OCI-LY7 (cell line): Measurements from ENCODE around the gene CHML. TPM values are rescaled to one million over a fixed set of nuclear protein-coding genes. Genes with fewer than 3 reads are reported as not detected.

Experiments
- BruUV-seq: library from RNA; stranded (reverse); fragments of 400-500 nt; replicated peaks from 2 replicates; lab custom pipeline; 2021; lab: Mats Ljungman, UMichigan
- CTCF ChIA-PET: fragments of 300-600 bp; sonication (Branson Sonifier 250); formaldehyde crosslinking; loops from one replicate; lab custom pipeline; 2022; ENCODE audit warnings: antibody characterized with exemption; ENCODE audit not compliant: unreplicated experiment; lab: Charles Lee
- POLR2A ChIA-PET: fragments of 300-600 bp; sonication (Branson Sonifier 250); formaldehyde crosslinking; loops from one replicate; lab custom pipeline; 2022; ENCODE audit warnings: antibody characterized with exemption; lab: Charles Lee
- DNase-seq: peaks from one replicate; pipeline ENCODE4 v3.0.0-alpha.2; 2015; ENCODE audit warnings: low spot score
- H2AFZ ChIP-seq: fragments of 200-600 bp; sonication (generic), shearing (Covaris generic); 2 replicates; pipeline ENCODE4 v1.6.1; 2014; ENCODE audit warnings: mild to moderate bottlenecking, antibody characterized with exemption, low read length, moderate library complexity
- H3K27ac ChIP-seq: fragments of 200-600 bp; sonication (generic); 2 replicates; pipeline ENCODE4 v1.5.1; 2014; ENCODE audit warnings: mixed run types, low read depth, mild to moderate bottlenecking, moderate library complexity, low read length, inconsistent platforms; ENCODE audit not compliant: poor library complexity, severe bottlenecking
- H3K36me3 ChIP-seq: fragments of 200-600 bp; sonication (generic); 2 replicates; pipeline ENCODE4 v1.6.1; 2014; ENCODE audit warnings: mild to moderate bottlenecking, antibody characterized with exemption, low read length, moderate library complexity, mixed read lengths; ENCODE audit not compliant: insufficient read depth
- H3K4me1 ChIP-seq: fragments of 200-600 bp; sonication (generic); 2 replicates; pipeline ENCODE4 v1.5.1; 2014; ENCODE audit warnings: mild to moderate bottlenecking, low read length; ENCODE audit not compliant: insufficient read depth, poor library complexity, severe bottlenecking
- H3K4me2 ChIP-seq: fragments of 200-600 bp; sonication (generic); 2 replicates; pipeline ENCODE4 v1.6.1; 2014; ENCODE audit warnings: mild to moderate bottlenecking, low read length
- H3K4me3 ChIP-seq: fragments of 200-600 bp; sonication (generic); 2 replicates; pipeline ENCODE4 v1.5.1; 2014; ENCODE audit warnings: mild to moderate bottlenecking, low read depth, low read length; ENCODE audit not compliant: poor library complexity, severe bottlenecking
- H3K79me2 ChIP-seq: fragments of 200-600 bp; sonication (generic); 2 replicates; pipeline ENCODE4 v1.6.1; 2016; ENCODE audit warnings: low read depth, mild to moderate bottlenecking, low read length, moderate library complexity, mixed read lengths; ENCODE audit not compliant: insufficient read depth
- H3K9me2 ChIP-seq: fragments of 200-600 bp; sonication (generic); 2 replicates; pipeline ENCODE4 v1.6.1; 2016; ENCODE audit warnings: mild to moderate bottlenecking, low read length, mixed read lengths; ENCODE audit not compliant: insufficient read depth
- H3K9me3 ChIP-seq: fragments of 200-600 bp; sonication (generic); 2 replicates; pipeline ENCODE4 v1.6.1; 2014; ENCODE audit warnings: mild to moderate bottlenecking, mixed run types, low read length, mixed read lengths
- H4K20me1 ChIP-seq: fragments of 200-600 bp; sonication (generic); 2 replicates; pipeline ENCODE4 v1.6.1; 2014; ENCODE audit warnings: mild to moderate bottlenecking, antibody characterized with exemption, low read length, moderate library complexity, mixed read lengths; ENCODE audit not compliant: insufficient read depth
- EZH2phosphoT487 ChIP-seq: fragments of 200-600 bp; sonication (generic); IDR thresholded peaks from 2 replicates; pipeline ENCODE4 v1.6.1; 2018; ENCODE audit warnings: low read depth, borderline replicate concordance, mild to moderate bottlenecking, mixed run types, antibody characterized with exemption, low read length, moderate library complexity, mixed read lengths
- intact Hi-C: fragments of 100-400 bp; cut with micrococcal nuclease; formaldehyde crosslinking; loops from one replicate; pipeline ENCODE4 v1.10.0; 2022; ENCODE audit not compliant: unreplicated experiment
- total RNA-seq, 2 experiments: library from RNA; depleted of rRNA in 1 of 2; stranded (reverse); fragments of >200 nt in 1 of 2; shearing (Covaris generic) in 1 of 2; gene quantifications; 2 replicates each; pipeline ENCODE4 v1.2.3, GENCODE V29; 2014 to 2022
- TF ChIP-seq, protein P1 (sequence below): fragments of 200-600 bp; sonication (generic); conservative IDR thresholded peaks from 2 replicates; pipeline ENCODE4 v1.5.1; 2014; ENCODE audit warnings: mild to moderate bottlenecking, antibody characterized with exemption, low read length, moderate library complexity, mixed read lengths

CHML gene
- total RNA-seq, 2 experiments from 2014 or later: 10.7 to 22.6 TPM

DNA sequence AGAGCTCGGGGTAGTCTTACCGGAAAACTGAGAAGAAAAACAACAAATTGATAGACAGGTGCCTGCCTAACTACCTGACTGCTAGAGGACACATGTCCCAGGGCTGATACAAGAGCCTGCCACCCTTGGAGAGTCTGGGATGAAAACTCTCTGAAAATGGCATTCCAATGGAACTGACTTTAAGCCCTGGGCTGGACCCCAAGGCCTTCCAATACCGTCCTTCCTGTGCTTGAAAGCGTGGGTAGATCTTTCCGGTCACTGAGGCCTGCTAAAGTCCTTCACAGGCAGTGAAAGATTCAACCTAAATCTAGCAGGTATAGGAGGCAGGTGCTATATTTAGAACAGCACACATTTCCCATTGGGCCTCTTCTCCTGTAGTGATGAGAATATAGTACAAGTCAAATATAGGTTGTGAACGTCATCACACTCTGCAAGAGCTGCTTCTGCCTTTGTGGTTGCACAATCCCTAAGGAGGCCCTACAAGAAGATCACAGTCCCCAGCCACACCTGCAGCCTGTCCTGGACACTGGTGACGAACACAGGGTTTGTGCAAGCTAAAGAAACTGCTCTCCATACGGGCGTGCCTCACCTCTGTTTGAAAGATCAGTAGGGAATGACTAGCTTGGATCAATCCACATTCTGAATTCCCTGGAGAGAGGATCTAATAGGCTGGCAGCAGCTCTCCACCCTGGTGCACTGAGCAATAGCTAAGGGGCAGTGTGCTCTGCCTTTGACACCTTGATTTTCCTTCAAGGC is 876 bp upstream of the CHML start:
- peaks cover 16% of the 10 kb centered on the region; the same call in 1 of the 2 replicates for H3K79me2 ChIP-seq
- H3K4me2 ChIP-seq: peak overlapping the region; percentile 67
- H3K9me3 ChIP-seq: no peaks in the 10 kb centered on the region
- H4K20me1 ChIP-seq: no peaks in the 10 kb centered on the region
- peaks cover 28% of the 10 kb centered on the region for H3K4me1 ChIP-seq
- TF ChIP-seq EZH2phosphoT487: no peak
- TF ChIP-seq, protein P1, sequence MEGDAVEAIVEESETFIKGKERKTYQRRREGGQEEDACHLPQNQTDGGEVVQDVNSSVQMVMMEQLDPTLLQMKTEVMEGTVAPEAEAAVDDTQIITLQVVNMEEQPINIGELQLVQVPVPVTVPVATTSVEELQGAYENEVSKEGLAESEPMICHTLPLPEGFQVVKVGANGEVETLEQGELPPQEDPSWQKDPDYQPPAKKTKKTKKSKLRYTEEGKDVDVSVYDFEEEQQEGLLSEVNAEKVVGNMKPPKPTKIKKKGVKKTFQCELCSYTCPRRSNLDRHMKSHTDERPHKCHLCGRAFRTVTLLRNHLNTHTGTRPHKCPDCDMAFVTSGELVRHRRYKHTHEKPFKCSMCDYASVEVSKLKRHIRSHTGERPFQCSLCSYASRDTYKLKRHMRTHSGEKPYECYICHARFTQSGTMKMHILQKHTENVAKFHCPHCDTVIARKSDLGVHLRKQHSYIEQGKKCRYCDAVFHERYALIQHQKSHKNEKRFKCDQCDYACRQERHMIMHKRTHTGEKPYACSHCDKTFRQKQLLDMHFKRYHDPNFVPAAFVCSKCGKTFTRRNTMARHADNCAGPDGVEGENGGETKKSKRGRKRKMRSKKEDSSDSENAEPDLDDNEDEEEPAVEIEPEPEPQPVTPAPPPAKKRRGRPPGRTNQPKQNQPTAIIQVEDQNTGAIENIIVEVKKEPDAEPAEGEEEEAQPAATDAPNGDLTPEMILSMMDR: no peak
- H2AFZ ChIP-seq: peak overlapping the region; percentile 81
- H3K36me3 ChIP-seq: no peaks in the 10 kb centered on the region
- peak overlapping the region; percentile 98 for H3K4me3 ChIP-seq
- H3K9me2 ChIP-seq: no peaks in the 10 kb centered on the region
- no TSS peak for BruUV-seq
- DNase-seq: peak; percentile 10
- no peak overlapping the region for H3K27ac ChIP-seq
- POLR2A ChIA-PET: interaction anchor here (0.5 to 1.9 kb wide), 15 partner anchors 13 to 207 kb away, joined by 3 to 6 read pairs (median 3); partner anchors contain the start of genes EXO1, FH and KMO
- CTCF ChIA-PET: no interaction called here
- intact Hi-C loops: loop anchor here (2.0 kb wide), 1 partner anchor 208 kb away; the partner anchor contains the start of gene EXO1

DNA sequence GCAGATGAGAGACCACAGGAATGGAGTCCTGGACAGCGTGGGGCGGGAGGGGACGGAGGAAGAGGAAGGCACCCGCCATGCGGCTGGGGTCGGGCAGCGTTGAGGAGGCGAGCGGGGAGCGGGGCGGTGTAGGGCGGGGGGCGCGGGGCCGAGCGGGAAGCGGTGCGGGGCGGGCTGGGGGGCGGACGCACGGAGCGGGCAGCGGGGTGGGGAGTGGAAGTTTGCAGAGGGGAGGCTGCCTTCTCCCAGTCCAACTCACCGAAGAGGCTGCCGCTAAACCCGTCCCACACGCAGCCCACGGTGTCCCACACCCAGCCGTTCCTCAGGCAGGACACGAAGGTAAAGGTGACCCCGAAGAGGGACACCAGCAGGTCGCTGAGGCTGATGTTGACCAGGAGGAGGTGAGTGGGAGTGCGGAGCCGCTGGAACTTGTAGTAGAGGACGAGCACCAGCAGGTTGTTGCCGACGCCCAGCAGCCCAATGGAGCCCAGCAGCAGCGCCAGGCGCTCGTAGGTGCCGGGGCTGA is 483 bp downstream of the CHML start:
- H3K9me3 ChIP-seq: no peaks in the 10 kb centered on the region
- H3K79me2 ChIP-seq: peaks cover 16% of the 10 kb centered on the region; the same call in 1 of the 2 replicates
- no peaks in the 10 kb centered on the region for H4K20me1 ChIP-seq
- ChIA-PET CTCF (interaction anchor here (1.1 kb wide), 1 partner anchor 29 kb away, joined by 3 read pairs; no protein-coding TSS in a partner anchor), POLR2A (interaction anchor here (0.6 to 2.8 kb wide), 6 partner anchors 10 to 1490 kb away, joined by 3 to 8 read pairs (median 3); no protein-coding TSS in a partner anchor)
- peak overlapping the region; percentile 93 for H3K4me2 ChIP-seq
- BruUV-seq: no TSS peak
- TF ChIP-seq, protein P1: no peak
- TF ChIP-seq EZH2phosphoT487: no peak
- peak overlapping the region; percentile 21 for H3K27ac ChIP-seq
- peak; percentile 32 for DNase-seq
- H3K9me2 ChIP-seq: no peaks in the 10 kb centered on the region
- peak overlapping the region; percentile 98 for H3K4me3 ChIP-seq
- H3K36me3 ChIP-seq: peaks cover 10% of the 10 kb centered on the region
- H2AFZ ChIP-seq: peak overlapping the region; percentile 85
- peaks cover 37% of the 10 kb centered on the region for H3K4me1 ChIP-seq
- intact Hi-C loops: loop anchor here (2.0 kb wide), 1 partner anchor 209 kb away; the partner anchor contains the start of gene EXO1
